Brain pericyte (primary cell): ENCODE results near the gene ATRN.

Experiments used
- DNase-seq: peaks from one replicate; pipeline ENCODE4 v3.0.0-alpha.2; 2012; ENCODE audit warnings: low read depth, low spot score

ATRN gene

GRCh38 chr20:3696200-3696599 is 225.4 kb downstream of the ATRN start:
- no peak for DNase-seq

- no peak for DNase-seq
These were observed 226.1 kb downstream of the ATRN start for GRCh38 chr20:3696745-3697587.

GRCh38 chr20:3697588-3698305 is 226.9 kb downstream of the ATRN start:
- no peak for DNase-seq

- no peak for DNase-seq
These were observed 227.8 kb downstream of the ATRN start for GRCh38 chr20:3698591-3699001.

GRCh38 chr20:3699037-3699436 is 228.2 kb downstream of the ATRN start:
- DNase-seq, result no peak
